ENCODE data around the gene CAMK2B.

CAMK2B gene

DNA sequence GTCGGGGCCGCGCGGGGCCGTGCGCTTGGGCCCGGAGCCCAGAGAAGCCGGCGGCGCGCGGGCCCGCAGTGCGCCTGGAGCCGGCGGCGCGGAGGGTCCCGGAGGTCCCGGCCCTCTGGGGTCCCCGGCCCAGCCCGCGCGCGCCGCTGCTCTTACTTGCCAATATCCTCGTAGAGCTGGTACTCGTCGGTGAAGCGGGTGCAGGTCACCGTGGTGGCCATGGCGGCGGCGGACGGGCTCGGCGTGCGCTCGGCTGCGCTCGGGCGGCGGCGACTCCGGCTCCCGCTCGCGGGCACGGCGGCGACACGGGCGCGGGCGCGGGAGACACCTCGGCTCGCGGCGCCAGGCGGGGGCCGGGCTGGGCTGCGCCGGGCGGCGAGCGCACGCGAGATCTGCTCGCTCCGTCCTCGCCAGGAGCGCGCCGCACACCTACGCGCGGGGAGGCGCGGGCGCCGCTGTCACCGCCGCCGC, at the start of gene CAMK2B:
Gene CAMK2B (minus strand): TSS at position 394 of the 471 bp plus-strand sequence. CDS start 173 bp downstream, at position 221.
- Histone ChIP-seq H3K4me3 (ENCODE audit: low read length) (no peak within 1 kb of the TSS), H3K27me3 (ENCODE audit: control insufficient read depth, low read length) (peaks cover 41% of the 10 kb centered on the region), H3K9me2 (replicated peaks; ENCODE audit: control insufficient read depth, low read length) (no peaks in the 10 kb centered on the region), H3F3A (ENCODE audit: control insufficient read depth, insufficient read depth) (no peaks in the 10 kb centered on the region), H3K27ac (ENCODE audit: low read depth, low read length) (no peak within 1 kb of the TSS), H3K4me1 (ENCODE audit: control insufficient read depth, low read length) (no peaks in the 10 kb centered on the region), H4K20me1 (ENCODE audit: control insufficient read depth, insufficient read depth, low read depth, low read length) (no peaks in the 10 kb centered on the region), H3K9me3 (ENCODE audit: control insufficient read depth, insufficient read depth, low read length) (no peaks in the 10 kb centered on the region), H3K36me3 (ENCODE audit: control insufficient read depth, low read length) (no peaks in the 10 kb centered on the region), H3K4me2 (ENCODE audit: low read length) (no peak within 1 kb of the TSS), H3K79me2 (ENCODE audit: control insufficient read depth, low read length) (no peaks in the 10 kb centered on the region)
- TF ChIP-seq EZH2phosphoT487 (IDR thresholded peaks at IDR 0.05; ENCODE audit: borderline replicate concordance, low read length) = no peak
- TF ChIP-seq, protein P1, sequence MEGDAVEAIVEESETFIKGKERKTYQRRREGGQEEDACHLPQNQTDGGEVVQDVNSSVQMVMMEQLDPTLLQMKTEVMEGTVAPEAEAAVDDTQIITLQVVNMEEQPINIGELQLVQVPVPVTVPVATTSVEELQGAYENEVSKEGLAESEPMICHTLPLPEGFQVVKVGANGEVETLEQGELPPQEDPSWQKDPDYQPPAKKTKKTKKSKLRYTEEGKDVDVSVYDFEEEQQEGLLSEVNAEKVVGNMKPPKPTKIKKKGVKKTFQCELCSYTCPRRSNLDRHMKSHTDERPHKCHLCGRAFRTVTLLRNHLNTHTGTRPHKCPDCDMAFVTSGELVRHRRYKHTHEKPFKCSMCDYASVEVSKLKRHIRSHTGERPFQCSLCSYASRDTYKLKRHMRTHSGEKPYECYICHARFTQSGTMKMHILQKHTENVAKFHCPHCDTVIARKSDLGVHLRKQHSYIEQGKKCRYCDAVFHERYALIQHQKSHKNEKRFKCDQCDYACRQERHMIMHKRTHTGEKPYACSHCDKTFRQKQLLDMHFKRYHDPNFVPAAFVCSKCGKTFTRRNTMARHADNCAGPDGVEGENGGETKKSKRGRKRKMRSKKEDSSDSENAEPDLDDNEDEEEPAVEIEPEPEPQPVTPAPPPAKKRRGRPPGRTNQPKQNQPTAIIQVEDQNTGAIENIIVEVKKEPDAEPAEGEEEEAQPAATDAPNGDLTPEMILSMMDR (IDR thresholded peaks at IDR 0.05; ENCODE audit: low read depth, low read length, poor library complexity, severe bottlenecking) = no peak

DNA sequence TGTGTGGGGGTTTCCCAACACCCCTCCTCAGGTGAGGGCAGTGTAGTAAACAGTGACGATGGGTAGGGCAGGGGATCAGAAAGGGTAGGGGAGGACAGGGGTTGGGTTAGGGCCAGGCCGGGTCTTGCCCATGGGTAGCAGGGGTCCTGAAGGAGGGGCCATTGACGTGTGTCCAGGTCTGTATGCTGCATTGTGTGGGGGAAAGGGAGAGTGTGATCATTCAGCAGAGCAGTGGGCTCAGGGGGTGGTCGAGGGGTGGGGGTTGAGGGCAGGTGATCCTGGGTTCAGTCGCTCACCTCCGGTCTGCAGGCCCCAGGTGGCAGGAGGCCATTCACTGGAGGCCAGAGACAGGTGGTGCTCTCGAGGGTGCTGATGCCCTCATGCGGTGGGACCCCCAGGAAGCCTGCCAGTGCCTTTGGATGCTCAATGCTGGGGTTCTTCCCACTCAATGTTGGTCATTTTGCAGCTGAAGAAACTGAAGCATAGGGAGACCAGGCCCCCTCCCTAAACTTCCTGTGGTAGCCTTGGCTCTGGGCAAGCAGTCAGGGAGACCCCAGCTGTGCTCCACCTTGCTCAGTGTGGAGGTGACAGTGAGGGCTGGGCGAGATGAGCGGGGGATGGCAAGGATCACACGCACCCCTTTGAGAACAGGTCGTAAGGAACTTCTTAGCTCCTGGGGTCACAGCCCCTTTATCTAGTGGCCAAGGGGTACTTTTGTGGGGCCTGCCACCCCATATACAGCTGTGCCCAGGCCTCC, 48.8 kb upstream of the CAMK2B start:
- H3K9me3 ChIP-seq (ENCODE audit: control insufficient read depth, insufficient read depth, low read length) = no peaks in the 10 kb centered on the region
- H3K27ac ChIP-seq (ENCODE audit: low read depth, low read length) = no peak overlapping the region
- H3K36me3 ChIP-seq (ENCODE audit: control insufficient read depth, low read length) = no peaks in the 10 kb centered on the region
- no peak overlapping the region for H3K4me3 ChIP-seq (ENCODE audit: low read length)
- no peaks in the 10 kb centered on the region for H4K20me1 ChIP-seq (ENCODE audit: control insufficient read depth, insufficient read depth, low read depth, low read length)
- no peak for TF ChIP-seq EZH2phosphoT487 (IDR thresholded peaks at IDR 0.05; ENCODE audit: borderline replicate concordance, low read length)
- TF ChIP-seq, protein P1 (IDR thresholded peaks at IDR 0.05; ENCODE audit: low read depth, low read length, poor library complexity, severe bottlenecking) = no peak
- H3K79me2 ChIP-seq (ENCODE audit: control insufficient read depth, low read length) = no peaks in the 10 kb centered on the region
- H3K9me2 ChIP-seq (replicated peaks; ENCODE audit: control insufficient read depth, low read length) = no peaks in the 10 kb centered on the region
- H3K27me3 ChIP-seq (ENCODE audit: control insufficient read depth, low read length) = no peaks in the 10 kb centered on the region
- no peak overlapping the region for H3K4me2 ChIP-seq (ENCODE audit: low read length)
- H3F3A ChIP-seq (ENCODE audit: control insufficient read depth, insufficient read depth) = peaks cover 12% of the 10 kb centered on the region
- H3K4me1 ChIP-seq (ENCODE audit: control insufficient read depth, low read length) = peaks cover 30% of the 10 kb centered on the region

DNA sequence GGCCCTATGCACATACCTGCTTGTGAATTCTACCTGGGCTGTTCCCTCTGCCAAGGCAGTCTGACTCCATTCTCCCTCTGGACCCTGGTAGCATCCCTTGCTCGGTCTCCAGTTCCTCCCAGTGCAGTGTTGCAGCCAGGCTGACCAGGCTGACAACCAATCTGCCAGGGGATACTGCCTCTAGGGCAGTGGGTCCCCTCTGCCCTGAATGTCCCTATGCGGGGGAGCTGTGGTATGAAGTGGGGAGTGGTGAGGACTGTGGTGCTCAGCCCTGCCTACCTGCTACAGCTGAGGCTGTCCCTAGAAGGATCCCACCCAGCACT, 48.0 kb upstream of the CAMK2B start:
- H3K9me3 ChIP-seq (ENCODE audit: control insufficient read depth, insufficient read depth, low read length) = peaks cover 7% of the 10 kb centered on the region
- no peaks in the 10 kb centered on the region for H3K9me2 ChIP-seq (replicated peaks; ENCODE audit: control insufficient read depth, low read length)
- H3K27me3 ChIP-seq (ENCODE audit: control insufficient read depth, low read length) = no peaks in the 10 kb centered on the region
- TF ChIP-seq, protein P1 (IDR thresholded peaks at IDR 0.05; ENCODE audit: low read depth, low read length, poor library complexity, severe bottlenecking) = no peak
- TF ChIP-seq EZH2phosphoT487 (IDR thresholded peaks at IDR 0.05; ENCODE audit: borderline replicate concordance, low read length) = no peak
- H3K4me2 ChIP-seq (ENCODE audit: low read length) = no peak overlapping the region
- no peak overlapping the region for H3K27ac ChIP-seq (ENCODE audit: low read depth, low read length)
- no peak overlapping the region for H3K4me3 ChIP-seq (ENCODE audit: low read length)
- H3K79me2 ChIP-seq (ENCODE audit: control insufficient read depth, low read length) = no peaks in the 10 kb centered on the region
- peaks cover 8% of the 10 kb centered on the region; the same call in 1 of the 2 replicates for H3F3A ChIP-seq (ENCODE audit: control insufficient read depth, insufficient read depth)
- no peaks in the 10 kb centered on the region for H3K36me3 ChIP-seq (ENCODE audit: control insufficient read depth, low read length)
- no peaks in the 10 kb centered on the region for H4K20me1 ChIP-seq (ENCODE audit: control insufficient read depth, insufficient read depth, low read depth, low read length)
- H3K4me1 ChIP-seq (ENCODE audit: control insufficient read depth, low read length) = peaks cover 25% of the 10 kb centered on the region
